Measurements from ENCODE around the gene CDV3.
"Not testable (repeated sequence)": the region's sequence is repeated elsewhere in the genome, so short reads cannot be mapped to it uniquely, and the experiment has no call there.

CDV3 gene

GRCh38 chr3:133542871-133543270 lies 30.6 kb upstream of the CDV3 start:
- no peaks in the 10 kb centered on the region for H3K36me3 ChIP-seq (ENCODE audit: control insufficient read depth, insufficient read depth, low read length)
- no peak overlapping the region for H3K4me3 ChIP-seq (ENCODE audit: low read depth, low read length)
- H3K9ac ChIP-seq (ENCODE audit: low read depth, low read length) = no peak overlapping the region
- H3K27me3 ChIP-seq (ENCODE audit: control insufficient read depth, insufficient read depth, low read length) = no peaks in the 10 kb centered on the region
- peaks cover 3% of the 10 kb centered on the region for H3K4me1 ChIP-seq (ENCODE audit: control insufficient read depth, insufficient read depth, low read length)
- H3K9me3 ChIP-seq (ENCODE audit: control insufficient read depth, insufficient read depth, low read length) = no peaks in the 10 kb centered on the region

- H3K9me3 ChIP-seq (ENCODE audit: control insufficient read depth, insufficient read depth, low read length); H3K4me3 ChIP-seq (ENCODE audit: low read depth, low read length); H3K9ac ChIP-seq (ENCODE audit: low read depth, low read length); H3K36me3 ChIP-seq (ENCODE audit: control insufficient read depth, insufficient read depth, low read length); H3K4me1 ChIP-seq (ENCODE audit: control insufficient read depth, insufficient read depth, low read length); H3K27me3 ChIP-seq (ENCODE audit: control insufficient read depth, insufficient read depth, low read length): not testable (repeated sequence)
Observed at GRCh38 chr3:133544983-133545382, 28.5 kb upstream of the CDV3 start.

- peaks cover 3% of the 10 kb centered on the region for H3K9me3 ChIP-seq (ENCODE audit: control insufficient read depth, insufficient read depth, low read length)
- H3K36me3 ChIP-seq (ENCODE audit: control insufficient read depth, insufficient read depth, low read length) = no peaks in the 10 kb centered on the region
- no peak overlapping the region for H3K4me3 ChIP-seq (ENCODE audit: low read depth, low read length)
- peaks cover 3% of the 10 kb centered on the region for H3K4me1 ChIP-seq (ENCODE audit: control insufficient read depth, insufficient read depth, low read length)
- H3K27me3 ChIP-seq (ENCODE audit: control insufficient read depth, insufficient read depth, low read length) = no peaks in the 10 kb centered on the region
- no peak overlapping the region for H3K9ac ChIP-seq (ENCODE audit: low read depth, low read length)
Observed at GRCh38 chr3:133547432-133548041, 25.9 kb upstream of the CDV3 start.

GRCh38 chr3:133548090-133548489 lies 25.4 kb upstream of the CDV3 start:
- H3K9ac ChIP-seq (ENCODE audit: low read depth, low read length) = no peak overlapping the region
- no peaks in the 10 kb centered on the region for H3K36me3 ChIP-seq (ENCODE audit: control insufficient read depth, insufficient read depth, low read length)
- peaks cover 3% of the 10 kb centered on the region for H3K9me3 ChIP-seq (ENCODE audit: control insufficient read depth, insufficient read depth, low read length)
- H3K27me3 ChIP-seq (ENCODE audit: control insufficient read depth, insufficient read depth, low read length) = no peaks in the 10 kb centered on the region
- peaks cover 3% of the 10 kb centered on the region for H3K4me1 ChIP-seq (ENCODE audit: control insufficient read depth, insufficient read depth, low read length)
- H3K4me3 ChIP-seq (ENCODE audit: low read depth, low read length) = no peak overlapping the region

GRCh38 chr3:133549565-133549964 lies 23.9 kb upstream of the CDV3 start:
- no peak overlapping the region for H3K4me3 ChIP-seq (ENCODE audit: low read depth, low read length)
- H3K9me3 ChIP-seq (ENCODE audit: control insufficient read depth, insufficient read depth, low read length) = peaks cover 3% of the 10 kb centered on the region
- no peaks in the 10 kb centered on the region for H3K27me3 ChIP-seq (ENCODE audit: control insufficient read depth, insufficient read depth, low read length)
- H3K36me3 ChIP-seq (ENCODE audit: control insufficient read depth, insufficient read depth, low read length) = no peaks in the 10 kb centered on the region
- H3K4me1 ChIP-seq (ENCODE audit: control insufficient read depth, insufficient read depth, low read length) = peaks cover 3% of the 10 kb centered on the region
- no peak overlapping the region for H3K9ac ChIP-seq (ENCODE audit: low read depth, low read length)

GRCh38 chr3:133551589-133551988 lies 21.9 kb upstream of the CDV3 start:
- H3K4me3 ChIP-seq (ENCODE audit: low read depth, low read length); H3K27me3 ChIP-seq (ENCODE audit: control insufficient read depth, insufficient read depth, low read length); H3K9me3 ChIP-seq (ENCODE audit: control insufficient read depth, insufficient read depth, low read length); H3K4me1 ChIP-seq (ENCODE audit: control insufficient read depth, insufficient read depth, low read length); H3K9ac ChIP-seq (ENCODE audit: low read depth, low read length); H3K36me3 ChIP-seq (ENCODE audit: control insufficient read depth, insufficient read depth, low read length): not testable (repeated sequence)

GRCh38 chr3:133561679-133562078 lies 11.8 kb upstream of the CDV3 start:
- Histone ChIP-seq H3K4me1 (ENCODE audit: control insufficient read depth, insufficient read depth, low read length) (no peaks in the 10 kb centered on the region), H3K36me3 (ENCODE audit: control insufficient read depth, insufficient read depth, low read length) (no peaks in the 10 kb centered on the region), H3K9me3 (ENCODE audit: control insufficient read depth, insufficient read depth, low read length) (no peaks in the 10 kb centered on the region), H3K27me3 (ENCODE audit: control insufficient read depth, insufficient read depth, low read length) (no peaks in the 10 kb centered on the region), H3K4me3 (ENCODE audit: low read depth, low read length) (no peak overlapping the region), H3K9ac (ENCODE audit: low read depth, low read length) (no peak overlapping the region)

GRCh38 chr3:133562376-133562775 lies 11.1 kb upstream of the CDV3 start:
- no peak overlapping the region for H3K4me3 ChIP-seq (ENCODE audit: low read depth, low read length)
- no peak overlapping the region for H3K9ac ChIP-seq (ENCODE audit: low read depth, low read length)
- no peaks in the 10 kb centered on the region for H3K9me3 ChIP-seq (ENCODE audit: control insufficient read depth, insufficient read depth, low read length)
- H3K4me1 ChIP-seq (ENCODE audit: control insufficient read depth, insufficient read depth, low read length) = no peaks in the 10 kb centered on the region
- no peaks in the 10 kb centered on the region for H3K36me3 ChIP-seq (ENCODE audit: control insufficient read depth, insufficient read depth, low read length)
- H3K27me3 ChIP-seq (ENCODE audit: control insufficient read depth, insufficient read depth, low read length) = no peaks in the 10 kb centered on the region

GRCh38 chr3:133563186-133563591 lies 10.3 kb upstream of the CDV3 start:
- no peak overlapping the region for H3K4me3 ChIP-seq (ENCODE audit: low read depth, low read length)
- H3K9ac ChIP-seq (ENCODE audit: low read depth, low read length) = no peak overlapping the region
- no peaks in the 10 kb centered on the region for H3K27me3 ChIP-seq (ENCODE audit: control insufficient read depth, insufficient read depth, low read length)
- H3K36me3 ChIP-seq (ENCODE audit: control insufficient read depth, insufficient read depth, low read length) = no peaks in the 10 kb centered on the region
- no peaks in the 10 kb centered on the region for H3K9me3 ChIP-seq (ENCODE audit: control insufficient read depth, insufficient read depth, low read length)
- H3K4me1 ChIP-seq (ENCODE audit: control insufficient read depth, insufficient read depth, low read length) = no peaks in the 10 kb centered on the region

GRCh38 chr3:133563816-133564215 lies 9.7 kb upstream of the CDV3 start:
- H3K27me3 ChIP-seq (ENCODE audit: control insufficient read depth, insufficient read depth, low read length) = no peaks in the 10 kb centered on the region
- no peak overlapping the region for H3K4me3 ChIP-seq (ENCODE audit: low read depth, low read length)
- no peaks in the 10 kb centered on the region for H3K4me1 ChIP-seq (ENCODE audit: control insufficient read depth, insufficient read depth, low read length)
- H3K9ac ChIP-seq (ENCODE audit: low read depth, low read length) = no peak overlapping the region
- H3K36me3 ChIP-seq (ENCODE audit: control insufficient read depth, insufficient read depth, low read length) = no peaks in the 10 kb centered on the region
- H3K9me3 ChIP-seq (ENCODE audit: control insufficient read depth, insufficient read depth, low read length) = no peaks in the 10 kb centered on the region

- peaks cover 7% of the 10 kb centered on the region for H3K4me1 ChIP-seq (ENCODE audit: control insufficient read depth, insufficient read depth, low read length)
- no peaks in the 10 kb centered on the region for H3K27me3 ChIP-seq (ENCODE audit: control insufficient read depth, insufficient read depth, low read length)
- no peaks in the 10 kb centered on the region for H3K9me3 ChIP-seq (ENCODE audit: control insufficient read depth, insufficient read depth, low read length)
- H3K36me3 ChIP-seq (ENCODE audit: control insufficient read depth, insufficient read depth, low read length) = no peaks in the 10 kb centered on the region
- no peak overlapping the region for H3K9ac ChIP-seq (ENCODE audit: low read depth, low read length)
- H3K4me3 ChIP-seq (ENCODE audit: low read depth, low read length) = no peak overlapping the region
Observed at GRCh38 chr3:133568294-133569014, 5.0 kb upstream of the CDV3 start.

GRCh38 chr3:133570139-133570936 lies 3.1 kb upstream of the CDV3 start:
- Histone ChIP-seq H3K4me1 (ENCODE audit: control insufficient read depth, insufficient read depth, low read length) (peaks cover 10% of the 10 kb centered on the region), H3K27me3 (ENCODE audit: control insufficient read depth, insufficient read depth, low read length) (no peaks in the 10 kb centered on the region), H3K36me3 (ENCODE audit: control insufficient read depth, insufficient read depth, low read length) (no peaks in the 10 kb centered on the region), H3K4me3 (ENCODE audit: low read depth, low read length) (no peak overlapping the region), H3K9me3 (ENCODE audit: control insufficient read depth, insufficient read depth, low read length) (no peaks in the 10 kb centered on the region), H3K9ac (ENCODE audit: low read depth, low read length) (no peak overlapping the region)
